Naive thymus-derived CD4-positive, alpha-beta T cell (primary cell): ENCODE results near the gene RGS9. TPM values are rescaled to one million over a fixed set of nuclear protein-coding genes. Genes with fewer than 3 reads are reported as not detected.

ENCODE experiments used
- ATAC-seq: fragments of 150-1000 bp; cut with Tn5 transposase; 2 replicates; pipeline ENCODE4 v1.10.0; 2021; ENCODE audit warnings: mild to moderate bottlenecking, moderate library complexity
- CTCF ChIA-PET: fragments of 350-600 bp; sonication (Branson Sonifier 250); formaldehyde crosslinking; loops from one replicate; lab custom pipeline; 2021; ENCODE audit warnings: antibody characterized with exemption; lab: Charles Lee
- POLR2A ChIA-PET: fragments of 350-600 bp; sonication (Branson Sonifier 250); formaldehyde crosslinking; loops from one replicate; lab custom pipeline; 2021; ENCODE audit warnings: antibody characterized with exemption, inconsistent platforms; lab: Charles Lee
- DNase-seq, 9 donors: peaks; one replicate each; pipeline versions ENCODE4 v3.0.0 to v3.0.0-alpha.2; 2020 to 2022; ENCODE audit warnings: mixed read lengths in 1 of 9
- H3K27ac ChIP-seq: one replicate; pipeline ENCODE4 v1.7.0; 2013; ENCODE audit warnings: mild to moderate bottlenecking, low read depth, low read length, moderate library complexity
- H3K27me3 ChIP-seq, 2 donors: one replicate each; pipeline ENCODE4 v1.7.0; 2013; ENCODE audit warnings: low read length in 2 of 2, mild to moderate bottlenecking in 2 of 2, moderate library complexity in 2 of 2; ENCODE audit not compliant: control insufficient read depth in 2 of 2, insufficient read depth in 2 of 2
- H3K36me3 ChIP-seq, 3 experiments: 1 replicate in 2 of 3; 2 replicates in 1 of 3; pipeline ENCODE4 v1.7.0; 2013; ENCODE audit warnings: low read length in 3 of 3, mild to moderate bottlenecking in 3 of 3, moderate library complexity in 1 of 3; ENCODE audit not compliant: insufficient read depth in 3 of 3, control insufficient read depth in 2 of 3
- H3K4me1 ChIP-seq, 2 donors: one replicate each; pipeline ENCODE4 v1.7.0; 2013; ENCODE audit warnings: low read length in 2 of 2, mild to moderate bottlenecking in 2 of 2, moderate library complexity in 1 of 2; ENCODE audit not compliant: control insufficient read depth in 2 of 2, insufficient read depth in 2 of 2
- H3K4me3 ChIP-seq: 2 replicates; pipeline ENCODE4 v1.7.0; 2013; ENCODE audit warnings: mild to moderate bottlenecking, low read length
- H3K9me3 ChIP-seq, 3 experiments: 1 replicate in 2 of 3; 2 replicates in 1 of 3; pipeline ENCODE4 v1.7.0; 2013; ENCODE audit warnings: low read length in 3 of 3; ENCODE audit not compliant: control insufficient read depth in 2 of 3
- H3K27ac Mint-ChIP-seq, 9 donors: one replicate each; pipeline ENCODE4 v1.8.0; 2020 to 2022; ENCODE audit warnings: mixed read lengths in 9 of 9, mild to moderate bottlenecking in 8 of 9, moderate library complexity in 5 of 9, inconsistent platforms in 2 of 9
- H3K27me3 Mint-ChIP-seq, 5 donors: one replicate each; pipeline ENCODE4 v1.8.0; 2021 to 2022; ENCODE audit warnings: mixed read lengths in 5 of 5, mild to moderate bottlenecking in 1 of 5
- H3K36me3 Mint-ChIP-seq, 5 donors: one replicate each; pipeline ENCODE4 v1.8.0; 2020 to 2022; ENCODE audit warnings: mixed read lengths in 5 of 5, mild to moderate bottlenecking in 3 of 5, inconsistent platforms in 1 of 5
- H3K4me1 Mint-ChIP-seq, 7 donors: one replicate each; pipeline ENCODE4 v1.8.0; 2020 to 2022; ENCODE audit warnings: mixed read lengths in 7 of 7, mild to moderate bottlenecking in 3 of 7, inconsistent platforms in 1 of 7
- H3K4me3 Mint-ChIP-seq, 10 donors: one replicate each; pipeline ENCODE4 v1.8.0; 2020 to 2022; ENCODE audit warnings: mild to moderate bottlenecking in 10 of 10, mixed read lengths in 10 of 10, moderate library complexity in 6 of 10, inconsistent platforms in 2 of 10
- H3K9me3 Mint-ChIP-seq, 11 donors: one replicate each; pipeline ENCODE4 v1.8.0; 2020 to 2022; ENCODE audit warnings: mixed read lengths in 11 of 11, mild to moderate bottlenecking in 4 of 11, inconsistent platforms in 1 of 11, moderate library complexity in 1 of 11
- intact Hi-C, 2 donors: fragments of 100-400 bp; cut with micrococcal nuclease; formaldehyde crosslinking; loops; one replicate each; pipeline ENCODE4 v1.15.1; 2023
- polyA plus RNA-seq, 2 donors: library from polyadenylated mRNA; unstranded; fragments of 300-500 nt; fragmentation: Illumina TruSeq; gene quantifications; one replicate each; pipeline ENCODE4 v1.2.3, GENCODE V29; 2021
- total RNA-seq, 6 experiments: library from RNA in 5 of 6; stranded (reverse) in 5 of 6; gene quantifications; 1 replicate in 5 of 6; 2 replicates in 1 of 6; pipeline ENCODE4 v1.2.3 and lab custom pipeline; 2021 to 2026

The RGS9 gene
- total and polyA plus RNA-seq, 7 experiments from 2014 or later = 0.32 to 3.9 (median 0.81) TPM; not detected in 2

DNA sequence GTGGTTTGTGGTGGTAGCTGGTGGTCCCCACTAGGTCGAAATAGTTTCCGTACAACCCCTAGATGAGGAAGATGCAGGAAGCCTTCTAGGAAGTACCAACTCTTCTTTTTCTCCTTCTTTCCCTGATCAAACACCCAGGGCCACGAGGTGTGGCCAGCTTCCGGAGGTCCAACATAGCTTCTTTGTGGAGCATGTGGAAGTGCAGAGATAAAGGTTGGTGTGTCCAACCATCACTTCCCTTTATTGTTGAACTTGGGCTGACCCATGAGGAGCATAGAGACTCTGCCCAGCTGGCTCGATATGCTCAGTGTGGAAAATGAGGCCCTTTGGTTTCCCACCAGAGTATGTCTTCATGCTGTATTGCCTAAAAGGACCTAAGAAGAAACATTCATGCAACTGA lies 6.3 kb upstream of the RGS9 start:
- CTCF ChIA-PET = interaction anchor here (0.7 kb wide), 1 partner anchor 191 kb away, joined by 7 read pairs; no protein-coding TSS in a partner anchor

DNA sequence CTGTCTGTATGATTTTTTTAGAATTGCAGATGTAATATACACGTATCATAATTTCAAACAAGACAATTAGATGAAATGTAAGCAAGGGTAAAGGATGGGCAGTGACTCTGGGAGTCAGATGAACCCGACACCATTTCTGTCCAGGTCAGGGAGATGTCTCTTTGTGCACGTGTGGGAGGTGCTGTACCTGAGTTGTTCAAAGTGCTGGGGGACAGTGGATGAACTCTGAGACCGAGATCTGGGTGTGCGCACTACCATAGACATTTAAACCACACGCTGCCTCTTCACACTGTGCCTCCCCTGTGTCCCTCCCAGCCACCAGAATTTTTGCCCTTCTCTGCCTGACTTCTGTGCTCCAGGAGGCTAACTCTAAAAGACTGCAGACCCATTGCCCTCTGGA lies 5.9 kb upstream of the RGS9 start:
- DNase-seq = no peak
- Mint-ChIP-seq H3K4me1 (peaks cover 0 to 7% (median 0%) of the 10 kb centered on the region in 7 donors), H3K4me3 (no peak overlapping the region), H3K27ac (no peak overlapping the region), H3K36me3 (no peaks in the 10 kb centered on the region), H3K9me3 (no peaks in the 10 kb centered on the region), H3K27me3 (peaks cover 0 to 51% (median 7%) of the 10 kb centered on the region in 5 donors)
- Histone ChIP-seq H3K4me1 (no peaks in the 10 kb centered on the region), H3K27ac (no peak overlapping the region), H3K36me3 (no peaks in the 10 kb centered on the region), H3K4me3 (no peak overlapping the region), H3K27me3 (peaks cover 0 to 3% of the 10 kb centered on the region in 2 donors), H3K9me3 (no peaks in the 10 kb centered on the region)
- no peak for ATAC-seq
- CTCF ChIA-PET = no interaction called here
- POLR2A ChIA-PET = no interaction called here
- intact Hi-C loops = no loop called here

More for the DNA sequence above, 6.3 kb upstream of the RGS9 start:
- Mint-ChIP-seq H3K27me3 (peaks cover 0 to 51% (median 7%) of the 10 kb centered on the region in 5 donors), H3K36me3 (no peaks in the 10 kb centered on the region), H3K4me1 (peaks cover 0 to 7% (median 0%) of the 10 kb centered on the region in 7 donors), H3K9me3 (no peaks in the 10 kb centered on the region), H3K27ac (no peak overlapping the region), H3K4me3 (no peak overlapping the region)
- DNase-seq (no peak), ATAC-seq (no peak)
- Histone ChIP-seq H3K27me3 (peaks cover 0 to 3% of the 10 kb centered on the region in 2 donors), H3K4me1 (no peaks in the 10 kb centered on the region), H3K36me3 (no peaks in the 10 kb centered on the region), H3K4me3 (no peak overlapping the region), H3K9me3 (no peaks in the 10 kb centered on the region), H3K27ac (no peak overlapping the region)
- intact Hi-C loops = no loop called here
- POLR2A ChIA-PET = no interaction called here

DNA sequence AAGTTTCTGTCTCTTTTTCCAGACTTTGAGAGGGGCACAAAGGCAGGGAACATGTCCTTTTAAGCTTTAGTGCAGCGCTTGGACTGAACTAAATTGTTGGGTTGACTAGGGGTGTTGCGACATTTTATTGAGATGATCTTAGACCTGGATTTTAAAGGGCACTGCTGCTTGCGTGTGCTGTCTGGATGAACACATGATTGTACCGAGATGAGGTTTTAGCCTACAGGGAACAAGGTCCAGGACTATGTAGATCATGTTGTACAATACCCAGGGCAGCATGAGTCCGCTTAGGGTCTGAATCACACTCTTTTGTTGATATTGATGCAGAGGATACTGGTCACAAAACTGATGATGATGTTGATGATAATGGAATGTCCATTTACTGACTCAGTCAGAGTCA lies 5.2 kb upstream of the RGS9 start:
- POLR2A ChIA-PET = no interaction called here
- H3K9me3 ChIP-seq = no peaks in the 10 kb centered on the region
- H3K27ac Mint-ChIP-seq = no peak overlapping the region

GRCh38 chr17:65134035-65134434 lies 3.1 kb upstream of the RGS9 start:
- peaks cover 0 to 2% (median 0%) of the 10 kb centered on the region in 11 donors for H3K9me3 Mint-ChIP-seq
- Histone ChIP-seq H3K9me3 (no peaks in the 10 kb centered on the region), H3K4me1 (peaks cover 12 to 23% of the 10 kb centered on the region in 2 donors), H3K27me3 (peaks cover 0 to 3% of the 10 kb centered on the region in 2 donors), H3K4me3 (no peak overlapping the region), H3K36me3 (no peaks in the 10 kb centered on the region), H3K27ac (no peak overlapping the region)
- peaks cover 0 to 44% (median 7%) of the 10 kb centered on the region in 5 donors for H3K27me3 Mint-ChIP-seq
- intact Hi-C loops = no loop called here
- POLR2A ChIA-PET = interaction anchor here (1.1 kb wide), 1 partner anchor 10 kb away, joined by 3 read pairs; no protein-coding TSS in a partner anchor
- DNase-seq (no peak), ATAC-seq (no peak)
- H3K27ac Mint-ChIP-seq = no peak overlapping the region
- CTCF ChIA-PET = no interaction called here
- no peak overlapping the region for H3K4me3 Mint-ChIP-seq
- H3K36me3 Mint-ChIP-seq = no peaks in the 10 kb centered on the region
- H3K4me1 Mint-ChIP-seq = peaks cover 4 to 29% (median 14%) of the 10 kb centered on the region in 7 donors

More for the DNA sequence above, 5.2 kb upstream of the RGS9 start:
- ATAC-seq = no peak
- Histone ChIP-seq H3K27me3 (peaks cover 0 to 3% of the 10 kb centered on the region in 2 donors), H3K36me3 (no peaks in the 10 kb centered on the region), H3K4me3 (no peak overlapping the region), H3K27ac (no peak overlapping the region), H3K4me1 (peaks cover 3 to 6% of the 10 kb centered on the region in 2 donors)
- Mint-ChIP-seq H3K4me3 (no peak overlapping the region), H3K9me3 (peaks cover 0 to 2% (median 0%) of the 10 kb centered on the region in 11 donors), H3K36me3 (no peaks in the 10 kb centered on the region), H3K4me1 (peaks cover 0 to 11% (median 4%) of the 10 kb centered on the region in 7 donors), H3K27me3 (peaks cover 0 to 50% (median 7%) of the 10 kb centered on the region in 5 donors)
- intact Hi-C loops = no loop called here
- CTCF ChIA-PET = no interaction called here
- no peak for DNase-seq

GRCh38 chr17:65139101-65139764 lies 2.1 kb downstream of the RGS9 start:
- H3K27me3 Mint-ChIP-seq = peaks cover 8 to 30% (median 15%) of the 10 kb centered on the region in 5 donors
- peak overlapping the region in 7 of 10 donors; percentile 1 to 73 (median 37) for H3K4me3 Mint-ChIP-seq
- Histone ChIP-seq H3K27me3 (no peaks in the 10 kb centered on the region), H3K4me1 (peaks cover 12 to 35% of the 10 kb centered on the region in 2 donors), H3K36me3 (no peaks in the 10 kb centered on the region), H3K9me3 (no peaks in the 10 kb centered on the region), H3K4me3 (no peak overlapping the region), H3K27ac (no peak overlapping the region)
- intact Hi-C loops = loop anchor here in 1 of 2 donors (5.0 kb wide), 2 partner anchors 37 to 162 kb away; no protein-coding TSS in a partner anchor
- peak overlapping the region in 3 of 9 donors; percentile 15 to 68 (median 16) for H3K27ac Mint-ChIP-seq
- peaks cover 0 to 4% (median 0%) of the 10 kb centered on the region in 5 donors for H3K36me3 Mint-ChIP-seq
- ChIA-PET CTCF (interaction anchor here (0.5 to 1.0 kb wide), 3 partner anchors 10 to 1282 kb away, joined by 4 read pairs; no protein-coding TSS in a partner anchor), POLR2A (no interaction called here)
- peaks cover 10 to 42% (median 22%) of the 10 kb centered on the region in 7 donors for H3K4me1 Mint-ChIP-seq
- DNase-seq (no peak), ATAC-seq (no peak)
- peaks cover 0 to 2% (median 0%) of the 10 kb centered on the region in 11 donors for H3K9me3 Mint-ChIP-seq

DNA sequence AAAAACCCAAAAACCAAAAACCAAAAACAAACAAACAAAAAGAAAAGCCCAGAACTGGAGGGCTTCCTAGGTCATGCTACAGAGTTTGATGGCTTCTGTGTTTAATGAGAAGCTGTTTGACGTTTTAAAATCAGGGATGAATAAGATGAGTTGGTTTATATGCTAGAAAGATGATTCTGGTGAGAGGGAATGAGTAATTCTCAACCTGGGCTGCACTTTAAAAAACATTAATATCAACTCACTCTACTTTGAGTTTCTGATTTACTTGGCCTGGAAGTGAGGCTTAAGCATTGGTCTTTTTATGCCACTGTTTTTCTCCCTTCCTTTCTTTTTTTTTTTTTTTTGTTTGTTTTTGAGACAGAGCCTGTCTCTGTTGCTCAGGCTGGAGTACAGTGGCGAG lies 5.1 kb downstream of the RGS9 start:
- POLR2A ChIA-PET = no interaction called here
- H3K27ac ChIP-seq = no peak overlapping the region

More for the DNA sequence above, 5.1 kb downstream of the RGS9 start:
- intact Hi-C loops = no loop called here
- Histone ChIP-seq H3K9me3 (no peaks in the 10 kb centered on the region), H3K27me3 (no peaks in the 10 kb centered on the region), H3K36me3 (no peaks in the 10 kb centered on the region), H3K4me1 (peaks cover 7 to 29% of the 10 kb centered on the region in 2 donors), H3K4me3 (no peak overlapping the region)
- Mint-ChIP-seq H3K4me3 (no peak overlapping the region), H3K9me3 (no peaks in the 10 kb centered on the region), H3K27ac (no peak overlapping the region), H3K4me1 (peaks cover 10 to 34% (median 18%) of the 10 kb centered on the region in 7 donors), H3K27me3 (peaks cover 8 to 30% (median 15%) of the 10 kb centered on the region in 5 donors), H3K36me3 (peaks cover 0 to 4% (median 0%) of the 10 kb centered on the region in 5 donors)
- CTCF ChIA-PET = no interaction called here
- no peak for ATAC-seq
- DNase-seq = no peak
